Measurements from ENCODE around the gene CCDC24. TPM values are rescaled to one million over a fixed set of nuclear protein-coding genes. Genes with fewer than 3 reads are reported as not detected.

Gene CCDC24
- total RNA-seq, 1 experiment from 2014 or later: 10.5 TPM

DNA sequence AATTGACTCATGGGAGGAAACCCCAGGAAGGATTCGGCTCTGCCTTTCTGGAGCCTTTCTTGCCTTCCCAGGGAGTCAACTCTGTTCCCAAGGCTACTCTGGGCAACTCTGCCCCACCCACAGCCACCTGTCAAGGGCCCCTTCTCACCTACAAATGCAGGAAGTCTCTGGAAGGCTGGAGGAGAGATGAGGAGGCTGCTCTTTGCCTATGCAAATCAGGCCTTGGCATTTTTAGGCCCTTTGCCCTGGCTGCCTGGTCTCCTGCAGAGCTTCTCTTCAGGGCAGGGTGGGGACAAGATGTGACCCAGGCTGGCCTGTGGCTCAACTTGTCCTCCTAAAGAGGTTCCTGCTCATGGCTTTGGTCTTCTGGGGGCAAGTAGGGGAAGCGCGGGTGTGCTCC, 34.4 kb downstream of the CCDC24 start:
- H3K36me3 ChIP-seq (replicated peaks; ENCODE audit: control insufficient read depth, insufficient read depth, low read length): peaks cover 4% of the 10 kb centered on the region
- H3K27me3 ChIP-seq (ENCODE audit: control insufficient read depth, insufficient read depth, low read length): no peaks in the 10 kb centered on the region; the same call in 1 of the 2 replicates
- H3K4me3 ChIP-seq (ENCODE audit: insufficient read depth, low read depth, low read length): no peak overlapping the region
- DNase-seq: peak; percentile 61

- Histone ChIP-seq H3K36me3 (replicated peaks; ENCODE audit: control insufficient read depth, insufficient read depth, low read length) (peaks cover 4% of the 10 kb centered on the region), H3K4me3 (ENCODE audit: insufficient read depth, low read depth, low read length) (no peak overlapping the region), H3K27me3 (ENCODE audit: control insufficient read depth, insufficient read depth, low read length) (no peaks in the 10 kb centered on the region; the same call in 1 of the 2 replicates)
- DNase-seq: no peak
Observed at GRCh38 chr1:44027320-44027719, 35.9 kb downstream of the CCDC24 start.

GRCh38 chr1:44029260-44029910, 38.0 kb downstream of the CCDC24 start:
- no peaks in the 10 kb centered on the region; the same call in 1 of the 2 replicates for H3K27me3 ChIP-seq (ENCODE audit: control insufficient read depth, insufficient read depth, low read length)
- no peaks in the 10 kb centered on the region for H3K36me3 ChIP-seq (replicated peaks; ENCODE audit: control insufficient read depth, insufficient read depth, low read length)
- peak; percentile 83 for DNase-seq
- H3K4me3 ChIP-seq (ENCODE audit: insufficient read depth, low read depth, low read length): peak overlapping the region; percentile 97

DNA sequence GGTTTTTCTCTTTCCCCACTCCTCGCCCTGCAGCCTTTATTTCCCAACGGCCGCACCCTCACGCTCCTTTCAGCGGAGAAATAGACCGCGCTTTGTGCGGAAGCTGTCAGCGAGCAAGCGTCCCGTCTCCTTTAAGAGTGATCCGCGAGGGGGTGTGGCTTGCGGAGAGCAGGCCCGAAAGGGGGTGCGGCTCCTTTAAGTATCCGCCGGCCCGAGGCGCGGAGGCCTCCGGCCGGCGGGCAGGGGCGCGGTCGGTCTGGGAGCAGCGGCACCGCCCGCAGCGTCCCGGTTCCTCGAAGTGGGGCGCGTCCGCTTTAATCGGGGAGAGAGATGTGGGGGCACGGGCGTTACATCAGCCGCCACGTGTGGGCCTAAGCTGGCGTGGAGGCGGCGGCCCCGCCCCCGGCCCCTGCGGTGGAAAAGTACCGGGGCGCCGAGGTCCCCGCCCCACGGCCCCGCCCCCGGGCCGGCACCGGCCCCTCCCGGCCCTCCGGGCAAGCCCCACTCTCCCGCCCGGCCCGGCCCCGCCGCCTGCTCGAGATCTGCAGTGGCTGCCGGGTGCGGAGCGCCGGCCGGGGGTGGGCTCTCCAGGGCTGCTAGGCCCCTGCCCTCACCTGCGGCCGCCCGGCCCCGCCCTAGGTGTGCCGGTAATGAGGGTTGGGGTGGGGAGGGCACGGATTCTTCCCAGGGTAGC, 38.7 kb downstream of the CCDC24 start:
- peak overlapping the region; percentile 97 for H3K4me3 ChIP-seq (ENCODE audit: insufficient read depth, low read depth, low read length)
- DNase-seq: peak; percentile 97
- no peaks in the 10 kb centered on the region for H3K36me3 ChIP-seq (replicated peaks; ENCODE audit: control insufficient read depth, insufficient read depth, low read length)
- H3K27me3 ChIP-seq (ENCODE audit: control insufficient read depth, insufficient read depth, low read length): no peaks in the 10 kb centered on the region; the same call in 1 of the 2 replicates

GRCh38 chr1:44030605-44031251, 39.3 kb downstream of the CCDC24 start:
- peak; percentile 88 for DNase-seq
- Histone ChIP-seq H3K27me3 (ENCODE audit: control insufficient read depth, insufficient read depth, low read length) (no peaks in the 10 kb centered on the region; the same call in 1 of the 2 replicates), H3K36me3 (replicated peaks; ENCODE audit: control insufficient read depth, insufficient read depth, low read length) (no peaks in the 10 kb centered on the region), H3K4me3 (ENCODE audit: insufficient read depth, low read depth, low read length) (peak overlapping the region; percentile 97)

- Histone ChIP-seq H3K27me3 (ENCODE audit: control insufficient read depth, insufficient read depth, low read length) (no peaks in the 10 kb centered on the region; the same call in 1 of the 2 replicates), H3K4me3 (ENCODE audit: insufficient read depth, low read depth, low read length) (peak within 1 kb of the TSS; percentile 97), H3K36me3 (replicated peaks; ENCODE audit: control insufficient read depth, insufficient read depth, low read length) (no peaks in the 10 kb centered on the region)
- peak; percentile 91 for DNase-seq
Observed at GRCh38 chr1:44031252-44032169, 40.1 kb downstream of the CCDC24 start, which contains the start of gene SLC6A9. TSS of gene SLC6A9 (minus strand) at chr1:44031462. CDS start at chr1:44024277, 7,185 bp downstream.

GRCh38 chr1:44032170-44032790, 40.9 kb downstream of the CCDC24 start:
- Histone ChIP-seq H3K36me3 (replicated peaks; ENCODE audit: control insufficient read depth, insufficient read depth, low read length) (no peaks in the 10 kb centered on the region), H3K4me3 (ENCODE audit: insufficient read depth, low read depth, low read length) (peak overlapping the region; percentile 97; the same call in 1 of the 2 replicates), H3K27me3 (ENCODE audit: control insufficient read depth, insufficient read depth, low read length) (no peaks in the 10 kb centered on the region; the same call in 1 of the 2 replicates)
- DNase-seq: peak; percentile 54

GRCh38 chr1:44033041-44033575, 41.7 kb downstream of the CCDC24 start:
- Histone ChIP-seq H3K36me3 (replicated peaks; ENCODE audit: control insufficient read depth, insufficient read depth, low read length) (no peaks in the 10 kb centered on the region), H3K4me3 (ENCODE audit: insufficient read depth, low read depth, low read length) (no peak overlapping the region), H3K27me3 (ENCODE audit: control insufficient read depth, insufficient read depth, low read length) (no peaks in the 10 kb centered on the region; the same call in 1 of the 2 replicates)
- no peak for DNase-seq

DNA sequence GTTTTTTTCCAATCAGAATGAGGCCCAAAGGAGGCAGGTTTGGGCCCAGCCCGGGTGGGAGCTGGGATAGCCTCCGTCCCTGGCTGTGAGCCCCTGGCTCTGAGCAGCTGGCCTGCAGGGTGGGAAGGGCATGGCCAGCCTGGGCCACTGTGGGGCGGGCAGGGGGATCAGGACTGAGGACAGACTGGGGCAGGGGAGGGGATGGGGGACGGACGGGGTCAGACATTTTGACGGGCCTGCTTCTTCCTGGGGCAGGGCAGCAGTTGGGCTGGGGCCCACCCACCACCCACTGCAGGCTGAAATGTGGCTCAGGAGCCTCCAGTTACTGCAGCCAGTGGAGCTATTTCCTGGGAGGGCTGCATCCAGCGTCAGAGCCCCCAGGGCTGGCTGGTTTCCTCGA, 42.4 kb downstream of the CCDC24 start:
- Histone ChIP-seq H3K36me3 (replicated peaks; ENCODE audit: control insufficient read depth, insufficient read depth, low read length) (no peaks in the 10 kb centered on the region), H3K4me3 (ENCODE audit: insufficient read depth, low read depth, low read length) (no peak overlapping the region), H3K27me3 (ENCODE audit: control insufficient read depth, insufficient read depth, low read length) (no peaks in the 10 kb centered on the region; the same call in 1 of the 2 replicates)
- peak; percentile 33 for DNase-seq

DNA sequence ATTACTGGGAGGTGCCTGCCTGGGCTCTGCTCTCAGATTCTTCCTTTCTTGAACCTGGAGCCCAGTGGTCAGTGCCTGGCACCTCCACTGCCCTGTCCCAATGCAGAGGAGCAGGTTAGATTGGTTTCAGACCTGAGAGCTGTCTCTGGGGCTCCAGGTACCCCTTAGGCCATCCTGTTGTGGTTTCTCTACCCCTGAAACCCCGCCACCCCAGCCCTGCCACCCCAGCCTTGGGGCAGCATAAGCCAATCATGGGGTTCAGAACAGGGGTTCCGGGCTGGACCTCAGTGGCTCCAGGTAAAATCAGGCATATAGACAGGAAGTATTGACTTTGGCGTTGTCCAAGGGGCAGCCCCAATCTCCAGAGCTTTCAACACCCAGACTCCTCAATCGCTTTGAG, 43.0 kb downstream of the CCDC24 start:
- Histone ChIP-seq H3K4me3 (ENCODE audit: insufficient read depth, low read depth, low read length) (no peak overlapping the region), H3K36me3 (replicated peaks; ENCODE audit: control insufficient read depth, insufficient read depth, low read length) (no peaks in the 10 kb centered on the region), H3K27me3 (ENCODE audit: control insufficient read depth, insufficient read depth, low read length) (no peaks in the 10 kb centered on the region)
- DNase-seq: no peak

- DNase-seq: no peak
- H3K27me3 ChIP-seq (ENCODE audit: control insufficient read depth, insufficient read depth, low read length): no peaks in the 10 kb centered on the region
Observed at GRCh38 chr1:44034976-44035716, 43.7 kb downstream of the CCDC24 start.

DNA sequence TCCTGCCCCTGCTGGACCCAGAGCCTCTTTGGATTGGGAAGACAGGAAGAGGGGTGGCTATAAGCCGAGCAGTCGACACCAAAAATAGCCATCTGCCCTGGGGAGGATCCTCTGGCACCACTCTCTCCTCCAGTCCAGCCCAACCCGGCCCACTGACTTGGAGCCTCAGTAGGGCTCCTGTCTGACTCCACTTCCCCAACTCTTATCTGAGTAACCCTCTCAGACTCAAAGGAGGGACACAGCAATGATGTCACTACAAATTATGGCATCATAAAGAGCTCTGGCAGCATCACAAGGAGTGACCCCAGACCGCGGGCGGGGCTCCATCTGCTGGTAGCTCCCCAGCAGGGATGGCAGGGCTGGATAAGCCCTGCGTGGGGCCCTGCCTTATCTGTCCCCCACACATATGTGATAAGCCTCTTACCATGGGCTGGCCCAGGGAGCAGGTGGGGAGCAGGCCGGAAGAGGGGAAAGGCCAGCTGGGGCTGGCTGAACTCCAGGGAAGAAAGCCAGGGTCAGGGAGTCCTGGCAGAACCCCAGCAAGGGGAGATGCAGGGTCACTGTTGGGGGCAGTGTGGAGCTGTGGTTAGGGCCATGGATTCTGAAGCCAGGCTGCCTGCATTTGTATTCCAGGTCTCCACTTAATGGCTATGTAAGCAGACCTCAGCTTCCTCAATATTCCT, 44.5 kb downstream of the CCDC24 start:
- Histone ChIP-seq H3K36me3 (replicated peaks; ENCODE audit: control insufficient read depth, insufficient read depth, low read length) (no peaks in the 10 kb centered on the region), H3K4me3 (ENCODE audit: insufficient read depth, low read depth, low read length) (no peak overlapping the region), H3K27me3 (ENCODE audit: control insufficient read depth, insufficient read depth, low read length) (no peaks in the 10 kb centered on the region)
- peak; percentile 67 for DNase-seq

More at GRCh38 chr1:44034976-44035716, 43.7 kb downstream of the CCDC24 start:
- Histone ChIP-seq H3K36me3 (replicated peaks; ENCODE audit: control insufficient read depth, insufficient read depth, low read length) (no peaks in the 10 kb centered on the region), H3K4me3 (ENCODE audit: insufficient read depth, low read depth, low read length) (no peak overlapping the region)
